GM08714 (cell line): Measurements from ENCODE around the gene CGB1.

Experiments used
- H3K4me3 ChIP-seq: fragments of 200-500 bp; sonication (Bioruptor generic); 2 replicates; pipeline ENCODE4 v1.5.1; 2014; ENCODE audit warnings: mild to moderate bottlenecking, low read length, inconsistent platforms
- ZNF274 ChIP-seq: IDR thresholded peaks from 2 replicates; pipeline ENCODE4 v1.6.1; 2012; ENCODE audit warnings: mild to moderate bottlenecking, low read depth, low read length

The CGB1 gene

GRCh38 chr19:48994035-48994386 is 42.7 kb downstream of the CGB1 start:
- TF ChIP-seq ZNF274, result no peak

GRCh38 chr19:48993175-48994034 is 43.3 kb downstream of the CGB1 start, which contains the start of the genes GYS1 and RUVBL2:
TSS of gene GYS1 (minus strand) at chr19:48993309. CDS start at chr19:48993112, 197 bp downstream.
TSS of gene RUVBL2 (plus strand) at chr19:48993887. CDS start at chr19:48993912, 25 bp downstream.
- H3K4me3 ChIP-seq, result peak within 1 kb of the TSS; percentile 85
- no peak for TF ChIP-seq ZNF274

More at GRCh38 chr19:48994035-48994386, 42.7 kb downstream of the CGB1 start:
- peak overlapping the region; percentile 69 for H3K4me3 ChIP-seq

- TF ChIP-seq ZNF274, result no peak
Observed at GRCh38 chr19:48992581-48993174, 44.0 kb downstream of the CGB1 start.

GRCh38 chr19:48991873-48992580 is 44.7 kb downstream of the CGB1 start:
- peak overlapping the region; percentile 85 for H3K4me3 ChIP-seq
- no peak for TF ChIP-seq ZNF274

More at GRCh38 chr19:48992581-48993174, 44.0 kb downstream of the CGB1 start:
- H3K4me3 ChIP-seq, result peak overlapping the region; percentile 85

- no peak overlapping the region for H3K4me3 ChIP-seq
- TF ChIP-seq ZNF274, result no peak
Observed at GRCh38 chr19:48991011-48991609, 45.6 kb downstream of the CGB1 start.

GRCh38 chr19:48990400-48990799 is 46.3 kb downstream of the CGB1 start:
- H3K4me3 ChIP-seq, result no peak overlapping the region
- TF ChIP-seq ZNF274, result no peak

- H3K4me3 ChIP-seq, result no peak overlapping the region
- no peak for TF ChIP-seq ZNF274
Observed at GRCh38 chr19:48989701-48990291, 46.9 kb downstream of the CGB1 start.

GRCh38 chr19:48988860-48989259 is 47.8 kb downstream of the CGB1 start:
- no peak for TF ChIP-seq ZNF274
- H3K4me3 ChIP-seq, result no peak overlapping the region

- no peak for TF ChIP-seq ZNF274
- H3K4me3 ChIP-seq, result no peak overlapping the region
Observed at GRCh38 chr19:48988286-48988685, 48.4 kb downstream of the CGB1 start.

GRCh38 chr19:48987323-48987722 is 49.4 kb downstream of the CGB1 start:
- TF ChIP-seq ZNF274, result no peak
- no peak overlapping the region for H3K4me3 ChIP-seq

- no peak for TF ChIP-seq ZNF274
- H3K4me3 ChIP-seq, result no peak overlapping the region
Observed at GRCh38 chr19:48986211-48986610, 50.5 kb downstream of the CGB1 start.

- no peak overlapping the region for H3K4me3 ChIP-seq
- no peak for TF ChIP-seq ZNF274
Observed at GRCh38 chr19:48985711-48986110, 51.0 kb downstream of the CGB1 start.
